Subcutaneous abdominal adipose tissue (tissue), 5 donors: ENCODE measurements around the gene GLYATL1.
"Not testable (repeated sequence)": the region's sequence is repeated elsewhere in the genome, so short reads cannot be mapped to it uniquely, and the experiment has no call there.

ENCODE experiments used
- H3K27ac ChIP-seq: one replicate; pipeline ENCODE4 v1.7.0; 2013; ENCODE audit warnings: low read depth, mild to moderate bottlenecking, inconsistent platforms, low read length, moderate library complexity
- H3K27me3 ChIP-seq, 5 donors: one replicate each; pipeline ENCODE4 v1.7.0; 2013; ENCODE audit warnings: low read length in 5 of 5, inconsistent platforms in 1 of 5; ENCODE audit not compliant: control insufficient read depth in 5 of 5, insufficient read depth in 4 of 5
- H3K36me3 ChIP-seq, 5 donors: one replicate each; pipeline ENCODE4 v1.7.0; 2013; ENCODE audit warnings: low read length in 5 of 5; ENCODE audit not compliant: control insufficient read depth in 5 of 5, insufficient read depth in 5 of 5
- H3K4me1 ChIP-seq, 5 donors: one replicate each; pipeline ENCODE4 v1.7.0; 2013; ENCODE audit warnings: low read length in 5 of 5, mild to moderate bottlenecking in 3 of 5, moderate library complexity in 1 of 5; ENCODE audit not compliant: control insufficient read depth in 5 of 5, insufficient read depth in 5 of 5
- H3K4me3 ChIP-seq, 5 donors: one replicate each; pipeline ENCODE4 v1.7.0; 2013; ENCODE audit warnings: low read length in 5 of 5, low read depth in 1 of 5
- H3K9ac ChIP-seq, 5 donors: one replicate each; pipeline ENCODE4 v1.7.0; 2013; ENCODE audit warnings: low read length in 5 of 5, mild to moderate bottlenecking in 4 of 5, moderate library complexity in 3 of 5
- H3K9me3 ChIP-seq, 5 donors: one replicate each; pipeline ENCODE4 v1.7.0; 2013; ENCODE audit warnings: low read length in 5 of 5; ENCODE audit not compliant: control insufficient read depth in 5 of 5
- donor health status: healthy.
- donor health status: healthy.
- donor health status: healthy.
- donor health status: healthy.
- donor health status: healthy.

GLYATL1 gene

DNA sequence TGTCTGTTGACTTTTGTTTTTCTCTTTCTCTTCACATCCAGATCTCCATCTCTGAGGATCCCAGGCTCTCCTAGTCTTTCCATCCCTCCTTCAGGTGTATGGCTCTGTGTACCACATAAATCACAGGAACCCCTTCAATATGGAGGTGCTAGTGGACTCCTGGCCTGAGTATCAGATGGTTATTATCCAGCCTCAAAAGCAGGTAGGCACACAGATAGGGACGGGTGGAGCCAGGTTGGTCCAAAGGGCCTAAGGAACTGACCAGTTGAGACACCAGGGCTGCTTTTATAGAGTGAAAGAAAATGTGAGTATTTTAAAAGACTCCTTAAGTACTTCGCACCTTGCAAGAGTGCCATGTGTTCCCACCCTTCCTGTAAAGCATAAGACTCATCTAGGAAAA is 39.9 kb downstream of the GLYATL1 start:
- Histone ChIP-seq H3K36me3 (no peaks in the 10 kb centered on the region), H3K9ac (no peak overlapping the region), H3K4me3 (no peak overlapping the region), H3K9me3 (no peaks in the 10 kb centered on the region), H3K4me1 (no peaks in the 10 kb centered on the region), H3K27ac (no peak overlapping the region), H3K27me3 (no peaks in the 10 kb centered on the region)

DNA sequence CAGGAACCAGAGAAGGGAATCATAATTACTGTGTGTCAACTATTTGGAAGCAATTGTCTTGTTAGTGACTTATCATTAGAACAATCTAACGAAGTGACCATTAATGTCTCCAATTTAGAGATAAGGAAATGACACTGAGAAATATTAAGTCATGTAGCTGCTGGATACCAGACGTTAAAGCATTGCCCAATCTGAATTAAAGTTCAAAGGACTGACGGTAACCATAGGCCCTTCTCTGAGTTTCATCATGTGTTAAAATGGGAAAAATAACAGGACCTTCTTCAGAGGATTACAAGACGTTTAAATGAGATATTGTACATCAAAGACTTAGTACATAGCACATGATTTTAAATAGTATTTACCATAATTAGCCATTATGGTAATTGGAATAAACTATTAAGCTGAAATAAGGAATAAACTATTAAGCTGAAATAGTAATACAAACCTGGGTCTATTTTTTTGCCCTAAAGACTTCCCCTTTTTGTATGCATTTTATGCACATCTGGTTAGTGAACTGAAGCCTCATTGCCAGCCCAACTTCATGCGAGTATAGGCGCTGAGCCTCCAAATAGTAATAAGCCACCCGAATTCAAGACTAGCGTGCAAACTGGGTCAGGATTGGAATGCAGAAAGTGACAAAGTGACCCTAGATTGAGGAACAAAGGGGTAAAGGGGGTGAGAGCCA is 41.0 kb downstream of the GLYATL1 start:
- H3K27ac ChIP-seq, result no peak overlapping the region
- no peaks in the 10 kb centered on the region for H3K4me1 ChIP-seq
- no peak overlapping the region for H3K9ac ChIP-seq
- H3K9me3 ChIP-seq, result no peaks in the 10 kb centered on the region
- no peaks in the 10 kb centered on the region for H3K27me3 ChIP-seq
- no peaks in the 10 kb centered on the region for H3K36me3 ChIP-seq
- H3K4me3 ChIP-seq, result no peak overlapping the region

DNA sequence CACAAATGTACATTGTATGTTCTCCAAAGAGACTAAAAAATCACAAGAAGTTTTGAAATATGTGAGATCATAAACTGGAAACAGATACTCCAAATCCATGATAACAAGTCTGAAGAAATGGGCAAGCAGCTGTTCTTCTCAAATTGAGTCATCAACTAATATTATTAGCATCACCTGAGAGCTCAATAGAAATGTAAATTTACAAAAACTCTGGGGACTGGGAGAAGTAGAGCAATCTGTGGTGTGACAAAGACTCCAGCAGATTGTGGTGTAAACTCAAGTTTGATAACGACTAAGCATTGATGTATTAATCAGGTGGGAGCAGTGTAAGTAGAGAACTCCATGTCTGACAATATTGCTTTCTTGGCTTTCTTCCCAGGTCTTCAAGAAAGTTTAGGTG is 53.2 kb downstream of the GLYATL1 start:
- H3K4me1 ChIP-seq, result no peaks in the 10 kb centered on the region
- H3K4me3 ChIP-seq, result no peak overlapping the region
- H3K36me3 ChIP-seq, result no peaks in the 10 kb centered on the region

GRCh38 chr11:58994171-58994570 is 54.9 kb downstream of the GLYATL1 start:
- H3K27me3 ChIP-seq, result peaks cover 0 to 3% (median 0%) of the 10 kb centered on the region in 5 donors
- no peak overlapping the region for H3K27ac ChIP-seq
- H3K36me3 ChIP-seq, result no peaks in the 10 kb centered on the region
- no peaks in the 10 kb centered on the region for H3K4me1 ChIP-seq
- H3K4me3 ChIP-seq, result no peak overlapping the region
- H3K9ac ChIP-seq, result no peak overlapping the region
- no peaks in the 10 kb centered on the region for H3K9me3 ChIP-seq

More for the DNA sequence above, 53.2 kb downstream of the GLYATL1 start:
- Histone ChIP-seq H3K9ac (no peak overlapping the region), H3K9me3 (no peaks in the 10 kb centered on the region), H3K27ac (no peak overlapping the region), H3K27me3 (peaks cover 0 to 3% (median 0%) of the 10 kb centered on the region in 5 donors)

GRCh38 chr11:58998480-58999290 is 59.4 kb downstream of the GLYATL1 start:
- H3K27ac ChIP-seq, result no peak overlapping the region
- H3K9ac ChIP-seq, result no peak overlapping the region
- no peaks in the 10 kb centered on the region for H3K27me3 ChIP-seq
- H3K9me3 ChIP-seq, result no peaks in the 10 kb centered on the region
- no peak overlapping the region for H3K4me3 ChIP-seq
- H3K4me1 ChIP-seq, result peaks cover 0 to 3% (median 0%) of the 10 kb centered on the region in 5 donors
- no peaks in the 10 kb centered on the region for H3K36me3 ChIP-seq

DNA sequence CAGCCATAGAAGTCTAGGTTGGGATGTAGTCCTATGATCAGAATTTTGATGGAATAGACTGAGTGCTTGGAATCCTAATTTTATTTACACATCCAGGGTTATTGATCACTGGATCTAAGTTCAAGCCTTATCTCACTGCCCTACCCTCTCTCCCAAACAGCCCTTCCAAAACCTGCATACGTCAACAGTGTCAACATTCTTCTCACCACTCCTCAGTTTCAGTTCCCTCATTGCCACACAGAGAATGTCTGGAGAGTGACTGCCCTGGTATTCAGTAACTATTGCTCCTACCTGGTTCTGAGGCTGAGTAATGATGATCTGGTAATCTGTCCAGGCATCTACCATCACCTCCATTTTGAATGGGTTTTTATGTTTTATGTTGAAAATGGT is 60.0 kb downstream of the GLYATL1 start:
- H3K4me3 ChIP-seq, result no peak overlapping the region
- no peaks in the 10 kb centered on the region for H3K9me3 ChIP-seq
- no peaks in the 10 kb centered on the region for H3K27me3 ChIP-seq
- peaks cover 0 to 3% (median 0%) of the 10 kb centered on the region in 5 donors for H3K4me1 ChIP-seq
- no peak overlapping the region for H3K9ac ChIP-seq
- no peak overlapping the region for H3K27ac ChIP-seq
- H3K36me3 ChIP-seq, result no peaks in the 10 kb centered on the region

DNA sequence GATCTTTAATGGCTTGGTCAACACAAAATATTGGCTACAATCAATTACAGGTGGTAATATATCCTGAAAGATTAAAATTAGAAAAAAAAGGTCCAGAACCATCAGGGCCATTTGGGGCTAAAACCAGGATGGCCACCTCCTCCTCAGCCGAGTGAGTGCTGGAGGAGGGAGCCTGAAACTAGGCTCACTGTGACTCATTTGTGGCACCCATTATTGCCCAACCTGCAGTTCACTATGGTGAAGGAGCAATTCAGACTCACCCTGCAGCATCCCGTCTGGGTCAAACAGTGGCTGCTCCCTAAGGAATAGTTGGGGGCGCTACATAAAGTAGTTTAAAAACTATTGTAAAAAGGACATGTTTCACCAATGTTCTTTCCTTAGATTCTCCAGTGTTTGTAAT is 60.7 kb downstream of the GLYATL1 start:
- Histone ChIP-seq H3K9ac (no peak overlapping the region), H3K4me1 (peaks cover 0 to 3% (median 0%) of the 10 kb centered on the region in 5 donors), H3K27ac (no peak overlapping the region), H3K36me3 (no peaks in the 10 kb centered on the region), H3K4me3 (no peak overlapping the region), H3K9me3 (no peaks in the 10 kb centered on the region), H3K27me3 (no peaks in the 10 kb centered on the region)

- H3K9ac ChIP-seq, H3K27ac ChIP-seq: not testable (repeated sequence)
Measured at GRCh38 chr11:59002006-59002405, 62.7 kb downstream of the GLYATL1 start.

More at GRCh38 chr11:59002006-59002405, 62.7 kb downstream of the GLYATL1 start:
- not testable (repeated sequence) for H3K27me3 ChIP-seq, H3K9me3 ChIP-seq, H3K4me1 ChIP-seq, H3K4me3 ChIP-seq, H3K36me3 ChIP-seq
